Activated CD8-positive, alpha-beta memory T cell treated with anti-CD3 and anti-CD28 coated beads, Interleukin-2, amount 50 U/mL, for 1 hour (primary cell): ENCODE measurements around the gene ACER3.

Experiments used
- DNase-seq: peaks from one replicate; pipeline ENCODE4 v3.0.0-alpha.2; 2020; ENCODE audit errors: extremely low read depth

Gene ACER3

DNA sequence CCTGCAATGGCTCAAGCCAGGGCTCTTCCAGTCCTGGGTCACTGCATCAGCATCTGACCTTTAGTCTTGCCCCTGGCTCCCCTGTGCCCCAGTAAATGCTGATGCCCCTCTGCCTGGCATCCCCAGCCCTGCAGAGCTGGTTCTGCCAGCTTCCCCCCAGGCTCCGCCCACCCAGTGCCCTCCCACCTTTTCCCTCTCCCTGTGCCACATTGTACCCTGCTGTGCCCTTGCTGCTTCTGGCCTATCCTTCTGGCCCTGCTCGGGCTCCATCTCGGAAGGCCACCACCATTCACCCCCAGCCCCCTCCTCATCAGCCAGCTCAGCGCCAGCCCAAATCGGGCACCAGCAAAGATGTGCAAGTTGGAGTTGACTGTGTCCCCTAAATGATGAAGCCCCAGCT is 213.5 kb downstream of the ACER3 start:
- DNase-seq, result no peak

GRCh38 chr11:77074626-77075221 is 214.0 kb downstream of the ACER3 start:
- DNase-seq, result no peak

GRCh38 chr11:77075425-77075905 is 214.7 kb downstream of the ACER3 start:
- DNase-seq, result no peak
